Right kidney (tissue), 1 donor: ENCODE data around the gene CCNF.

ENCODE experiments used
- DNase-seq: peaks from one replicate; pipeline ENCODE4 v3.0.0-alpha.2; 2016

CCNF gene

DNA sequence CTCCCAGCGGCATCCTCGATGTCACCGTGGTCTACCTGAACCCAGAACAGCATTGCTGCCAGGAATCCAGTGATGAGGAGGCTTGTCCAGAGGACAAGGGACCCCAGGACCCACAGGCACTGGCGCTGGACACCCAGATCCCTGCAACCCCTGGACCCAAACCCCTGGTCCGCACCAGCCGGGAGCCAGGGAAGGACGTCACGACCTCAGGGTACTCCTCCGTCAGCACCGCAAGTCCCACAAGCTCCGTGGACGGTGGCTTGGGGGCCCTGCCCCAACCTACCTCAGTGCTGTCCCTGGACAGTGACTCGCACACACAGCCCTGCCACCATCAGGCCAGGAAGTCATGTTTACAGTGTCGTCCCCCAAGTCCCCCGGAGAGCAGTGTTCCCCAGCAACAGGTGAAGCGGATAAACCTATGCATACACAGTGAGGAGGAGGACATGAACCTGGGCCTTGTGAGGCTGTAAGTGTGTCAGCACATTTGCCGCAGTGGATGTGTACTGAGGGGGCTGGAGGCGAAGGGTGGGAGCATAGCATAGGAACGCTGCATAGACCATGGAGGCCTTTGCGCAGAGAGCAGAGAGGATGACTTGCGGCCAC is 27.4 kb downstream of the CCNF start:
- no peak for DNase-seq

DNA sequence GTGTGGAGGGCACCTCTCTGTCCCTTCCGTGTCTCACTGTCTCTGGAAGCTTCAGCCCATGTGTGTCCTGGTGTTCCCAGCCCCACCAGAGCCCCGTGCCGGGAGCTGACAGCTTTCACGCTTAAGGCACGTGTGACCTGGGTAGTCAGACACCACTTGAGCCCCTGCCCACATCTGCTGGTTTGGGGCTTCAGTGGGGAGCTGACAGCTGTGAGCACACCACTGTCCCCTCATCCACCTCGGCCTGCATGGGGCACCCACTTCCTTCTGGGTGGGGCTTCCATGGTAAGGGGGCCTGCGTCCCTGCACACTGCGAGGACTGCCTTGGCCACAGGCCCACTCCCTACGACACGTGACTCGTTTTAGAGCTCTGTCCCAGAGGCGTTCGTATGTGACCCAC is 28.0 kb downstream of the CCNF start:
- DNase-seq = no peak

DNA sequence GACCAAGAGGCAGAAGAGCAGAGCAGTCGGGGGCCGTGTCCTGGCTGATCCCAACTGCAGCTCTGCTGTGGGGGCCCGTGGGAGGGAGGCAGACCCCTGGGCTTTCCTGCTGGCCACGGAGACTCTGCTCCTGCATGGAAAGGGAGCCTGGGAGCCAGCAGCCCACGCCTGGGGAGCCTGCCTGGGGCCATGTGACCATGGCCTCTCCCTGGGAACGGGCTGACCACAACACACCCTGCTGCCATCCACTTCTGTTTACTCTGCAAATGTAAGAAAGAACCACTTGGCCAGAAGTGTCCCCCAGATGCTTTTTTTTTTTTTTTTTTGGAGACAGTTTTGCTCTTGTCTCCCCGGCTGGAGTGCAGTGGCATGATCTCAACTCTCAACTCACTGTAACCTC is 28.7 kb downstream of the CCNF start:
- DNase-seq = no peak

DNA sequence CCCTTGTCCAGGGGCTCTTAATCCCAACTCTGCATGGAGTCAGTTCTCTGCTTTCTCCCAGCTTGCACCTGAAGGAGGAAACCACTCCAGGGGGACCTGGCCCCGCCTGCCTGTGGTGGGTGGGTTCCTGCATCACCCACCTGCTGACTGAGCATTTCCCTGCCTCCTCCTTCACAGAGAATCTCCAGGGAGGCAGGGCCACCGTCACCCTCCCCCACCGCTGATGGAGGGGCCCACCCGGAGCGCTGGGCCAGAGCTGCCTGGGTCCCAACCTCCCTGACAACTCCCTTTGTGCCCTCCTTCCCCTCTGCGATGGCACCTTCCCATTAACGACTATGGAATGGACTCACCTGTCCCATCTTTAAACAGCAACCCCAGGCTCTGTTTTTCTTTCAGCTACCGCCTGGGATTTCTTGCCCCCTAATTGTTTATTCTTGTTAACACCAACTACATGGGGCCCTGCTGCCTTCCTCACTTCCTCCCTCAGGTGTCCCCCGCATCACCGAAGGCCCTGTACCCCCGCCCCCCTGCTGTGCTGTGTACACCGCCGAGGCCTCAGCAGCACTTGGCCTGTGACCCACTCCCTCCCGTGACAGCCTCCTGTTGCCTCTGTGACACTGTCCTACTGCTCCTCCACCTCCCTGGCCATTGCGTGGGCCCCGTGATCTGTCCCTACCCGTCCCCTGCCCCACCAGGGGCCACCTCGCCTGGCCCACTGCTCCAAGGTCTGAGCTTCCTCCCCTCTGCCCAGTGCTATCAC is 29.8 kb downstream of the CCNF start:
- DNase-seq = no peak

DNA sequence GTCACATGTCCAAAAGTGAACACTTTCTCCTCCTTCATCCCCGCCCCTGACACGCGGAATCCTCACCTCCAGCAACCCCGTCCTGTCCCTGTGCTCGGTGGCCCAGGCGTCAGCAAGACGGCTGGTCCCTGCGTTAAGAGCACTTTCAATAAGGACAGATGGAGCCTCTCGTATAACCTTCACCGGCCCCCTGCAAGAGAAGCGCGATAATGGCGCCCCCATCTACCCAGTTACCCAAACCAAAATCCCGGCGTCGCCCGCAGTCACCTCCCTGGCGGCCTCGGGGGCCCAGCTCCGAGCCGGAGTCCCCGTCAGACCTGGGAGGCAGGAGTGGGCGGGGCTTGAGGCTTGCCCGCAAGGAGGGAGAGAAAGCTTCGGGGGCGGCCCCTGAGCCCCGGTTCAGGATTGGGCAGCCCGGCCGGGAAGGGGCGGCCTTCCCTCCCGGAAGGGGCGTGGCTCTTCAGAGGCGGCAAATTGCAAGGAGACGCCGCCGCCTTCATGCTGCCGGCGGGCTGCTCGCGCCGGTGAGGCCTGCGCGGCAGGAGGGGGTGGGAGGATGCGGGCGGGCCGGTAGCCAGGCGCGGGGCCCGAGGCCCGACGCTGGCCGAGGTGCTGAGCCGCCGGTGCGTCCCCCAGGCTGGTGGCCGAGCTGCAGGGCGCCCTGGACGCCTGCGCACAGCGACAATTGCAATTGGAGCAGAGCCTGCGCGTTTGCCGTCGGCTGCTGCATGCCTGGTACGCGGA is 30.6 kb downstream of the CCNF start, which contains the start of gene TEDC2:
Gene TEDC2, plus strand, starts transcription at position 463 of the 744 bp plus-strand sequence. Its CDS starts 36 bp downstream, at position 499.
- DNase-seq = peak; percentile 92

DNA sequence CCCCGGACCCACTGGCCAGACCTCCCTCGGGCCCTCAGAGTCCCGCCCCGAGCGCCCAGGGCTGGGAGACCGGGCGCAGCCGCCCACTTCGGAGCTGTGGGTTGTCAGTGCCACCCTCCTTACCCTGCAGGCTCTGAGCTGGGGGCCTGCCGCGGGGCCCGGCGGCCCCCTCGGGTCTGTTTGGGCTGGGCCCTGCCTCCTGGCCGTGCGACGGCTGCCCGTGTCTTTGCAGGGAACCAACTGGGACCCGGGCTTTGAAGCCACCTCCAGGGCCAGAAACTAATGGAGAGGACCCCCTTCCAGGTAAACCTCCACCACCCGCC is 31.1 kb downstream of the CCNF start:
- no peak for DNase-seq

DNA sequence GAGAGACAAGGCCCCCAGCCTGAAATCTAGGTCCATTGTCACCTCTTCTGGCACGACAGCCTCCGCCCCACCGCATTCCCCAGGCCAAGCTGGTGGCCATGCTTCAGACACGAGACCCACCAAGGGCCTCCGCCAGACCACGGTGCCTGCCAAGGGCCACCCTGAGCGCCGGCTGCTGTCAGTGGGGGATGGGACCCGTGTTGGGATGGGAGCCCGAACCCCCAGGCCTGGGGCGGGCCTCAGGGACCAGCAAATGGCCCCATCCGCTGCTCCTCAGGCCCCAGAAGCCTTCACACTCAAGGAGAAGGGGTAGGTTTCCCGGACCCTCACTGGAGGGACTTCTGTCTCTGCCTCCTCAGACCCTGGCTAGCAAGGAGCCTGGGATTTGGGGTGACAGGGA is 31.7 kb downstream of the CCNF start:
- no peak for DNase-seq

DNA sequence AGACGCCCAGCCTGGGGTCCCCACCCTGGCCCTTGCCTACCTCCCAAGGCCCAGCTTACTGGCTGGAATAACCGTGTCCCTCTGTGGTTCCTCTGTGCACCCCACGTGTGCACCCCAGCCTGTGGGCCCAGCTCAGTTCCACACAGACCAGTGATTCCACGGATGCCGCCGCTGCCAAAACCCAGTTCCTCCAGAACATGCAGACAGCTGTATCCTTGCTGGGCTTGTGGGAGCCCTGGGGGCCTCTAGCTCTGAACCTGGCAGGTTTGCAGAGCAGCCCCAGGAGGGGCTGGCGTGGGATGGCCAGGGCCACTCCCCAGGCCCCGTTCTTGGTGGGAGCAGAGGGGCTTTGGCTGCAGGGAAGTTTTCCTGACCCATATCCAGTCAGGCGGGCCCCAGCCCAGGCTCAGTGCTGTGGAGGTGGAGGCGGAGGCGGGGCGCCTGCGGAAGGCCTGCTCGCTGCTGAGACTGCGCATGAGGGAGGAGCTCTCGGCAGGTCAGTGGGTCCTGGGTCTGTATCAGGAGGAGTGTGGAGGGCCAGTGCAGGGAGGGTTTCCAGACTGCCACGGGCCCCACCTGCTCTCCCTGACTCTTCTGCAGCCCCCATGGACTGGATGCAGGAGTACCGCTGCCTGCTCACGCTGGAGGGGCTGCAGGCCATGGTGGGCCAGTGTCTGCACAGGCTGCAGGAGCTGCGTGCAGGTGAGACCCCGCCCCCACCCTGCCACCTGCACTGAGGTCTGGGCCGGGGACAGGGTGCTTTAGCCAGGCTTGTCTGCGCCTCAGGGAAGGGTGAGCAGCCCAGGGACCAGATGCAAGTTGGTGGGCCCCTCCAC is 33.0 kb downstream of the CCNF start:
- DNase-seq = no peak

DNA sequence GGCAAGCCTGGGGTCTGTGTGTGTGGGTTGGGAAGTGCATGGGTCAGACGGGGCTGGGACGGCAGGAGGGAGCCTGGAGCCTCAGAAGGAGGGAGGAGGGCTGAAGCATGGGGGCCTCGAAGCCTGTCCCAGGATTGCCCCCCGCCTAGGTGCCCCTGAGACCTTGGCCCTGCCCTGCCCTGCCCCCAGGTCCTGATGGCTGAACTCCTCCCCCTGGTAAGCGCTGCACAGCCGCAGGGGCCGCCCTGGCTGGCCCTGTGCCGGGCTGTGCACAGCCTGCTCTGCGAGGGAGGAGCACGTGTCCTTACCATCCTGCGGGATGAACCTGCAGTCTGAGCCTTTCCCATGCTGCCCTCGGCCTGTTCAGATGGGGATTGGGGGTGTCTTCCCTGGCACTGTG is 35.1 kb downstream of the CCNF start:
- DNase-seq = no peak

DNA sequence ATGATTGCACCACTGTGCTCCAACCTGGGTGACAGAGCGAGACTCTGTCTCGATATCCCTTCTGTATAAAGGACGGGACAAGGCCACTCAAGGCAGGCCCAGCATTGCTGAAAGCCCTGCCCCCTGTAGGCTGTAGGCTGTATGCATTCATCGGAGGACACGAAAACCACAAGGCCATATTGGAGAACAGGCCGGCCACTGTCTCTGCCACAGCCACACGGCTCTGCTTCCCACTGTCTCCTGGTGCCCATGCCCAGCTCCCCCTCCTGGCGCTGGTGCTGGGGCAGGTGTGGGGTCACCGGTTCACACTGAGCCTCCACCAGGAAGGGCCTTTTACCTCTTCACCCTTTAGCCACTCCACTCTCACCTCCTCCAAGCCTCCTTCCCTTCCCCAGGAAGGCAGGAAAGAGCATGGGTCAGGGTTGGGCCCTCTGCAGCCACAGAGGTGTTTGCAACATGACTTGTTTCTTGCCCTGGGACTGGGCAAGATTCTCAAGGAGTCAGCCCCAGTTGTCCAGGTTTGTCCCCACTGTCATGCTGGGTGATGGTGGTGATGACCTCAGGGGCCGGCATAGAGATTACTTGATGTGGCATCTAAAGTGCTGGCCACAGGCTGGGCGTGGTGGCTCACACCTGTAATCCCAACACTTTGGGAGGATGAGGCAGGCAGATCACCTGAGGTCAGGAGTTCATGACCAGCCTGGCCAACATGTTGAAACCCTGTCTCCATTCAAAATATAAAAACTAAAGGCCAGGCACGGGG is 36.6 kb downstream of the CCNF start:
- no peak for DNase-seq

DNA sequence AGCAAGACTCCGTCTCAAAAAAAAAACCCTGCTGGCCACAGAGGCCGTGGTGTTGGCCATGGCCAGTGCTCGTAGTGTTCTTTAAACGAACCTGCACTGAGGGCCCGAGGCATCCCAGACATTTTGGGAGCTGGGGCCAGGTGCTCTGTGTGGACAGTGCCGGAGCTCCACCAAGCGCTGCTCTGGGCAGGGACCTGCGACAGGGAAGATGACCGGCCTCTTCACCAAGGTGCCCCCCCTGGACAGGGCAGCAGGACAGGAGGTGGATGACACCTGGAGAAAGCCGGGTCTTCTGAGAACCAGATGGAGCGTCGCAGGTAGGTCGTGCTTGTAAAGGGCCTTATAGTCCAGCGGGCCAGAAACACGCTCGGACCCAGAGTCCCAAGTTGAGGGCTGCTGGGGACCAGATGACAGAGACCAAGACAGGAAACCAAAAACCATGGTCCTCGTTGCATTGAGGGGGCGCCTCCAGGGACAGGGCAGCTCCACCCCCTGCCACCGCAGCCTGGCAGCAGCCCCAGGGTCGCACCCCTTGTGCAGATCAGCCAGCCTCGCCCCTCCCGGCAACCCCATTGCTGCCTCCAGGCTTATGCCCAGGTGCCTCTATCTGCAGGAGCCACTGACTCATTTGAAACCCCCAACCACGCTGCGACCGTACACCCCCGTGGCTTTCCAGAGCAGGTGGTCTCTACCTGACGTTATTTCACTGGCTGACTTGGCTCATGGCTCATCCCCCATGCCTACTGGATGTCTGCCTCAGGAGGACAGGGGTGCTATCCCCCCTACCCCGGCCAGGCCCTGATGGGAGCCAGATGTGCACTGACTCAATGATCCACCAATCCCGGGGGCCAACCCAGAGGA is 37.6 kb downstream of the CCNF start:
- no peak for DNase-seq

DNA sequence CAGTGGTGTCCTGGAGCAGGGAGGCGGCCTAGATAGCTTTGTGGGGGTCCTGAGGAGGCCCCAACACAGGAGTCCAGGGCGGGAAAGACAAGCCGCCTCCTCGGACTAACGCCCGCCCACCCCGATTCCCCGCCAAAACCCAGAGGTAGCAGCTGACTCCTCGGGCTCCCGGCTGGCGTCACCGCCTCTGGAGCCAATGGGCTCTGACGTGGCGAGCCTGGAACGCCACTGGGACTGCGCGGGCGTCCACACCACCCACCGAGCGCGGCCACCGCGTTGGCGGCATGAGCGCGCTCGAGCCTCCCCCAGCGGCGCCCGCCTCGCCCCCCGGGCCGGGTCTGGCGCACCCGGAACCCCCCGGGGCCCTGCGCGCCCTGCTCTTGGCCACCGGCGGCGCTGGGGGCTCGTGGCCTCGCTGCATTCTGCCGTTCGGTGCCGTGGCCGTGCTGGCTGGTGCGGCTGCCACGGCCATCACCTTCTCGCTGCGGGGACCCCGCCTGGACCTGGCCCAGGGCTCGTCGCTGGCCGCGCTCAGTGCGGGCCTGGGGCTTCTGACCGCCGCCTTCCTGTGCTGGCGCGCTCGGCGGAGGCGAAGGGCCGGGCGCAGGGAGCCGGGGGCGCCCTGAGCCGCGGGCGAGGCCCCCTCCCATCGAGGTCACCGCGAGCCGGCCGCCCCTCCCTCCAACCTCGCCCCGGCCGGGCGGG is 38.4 kb downstream of the CCNF start:
- DNase-seq = peak; percentile 64

DNA sequence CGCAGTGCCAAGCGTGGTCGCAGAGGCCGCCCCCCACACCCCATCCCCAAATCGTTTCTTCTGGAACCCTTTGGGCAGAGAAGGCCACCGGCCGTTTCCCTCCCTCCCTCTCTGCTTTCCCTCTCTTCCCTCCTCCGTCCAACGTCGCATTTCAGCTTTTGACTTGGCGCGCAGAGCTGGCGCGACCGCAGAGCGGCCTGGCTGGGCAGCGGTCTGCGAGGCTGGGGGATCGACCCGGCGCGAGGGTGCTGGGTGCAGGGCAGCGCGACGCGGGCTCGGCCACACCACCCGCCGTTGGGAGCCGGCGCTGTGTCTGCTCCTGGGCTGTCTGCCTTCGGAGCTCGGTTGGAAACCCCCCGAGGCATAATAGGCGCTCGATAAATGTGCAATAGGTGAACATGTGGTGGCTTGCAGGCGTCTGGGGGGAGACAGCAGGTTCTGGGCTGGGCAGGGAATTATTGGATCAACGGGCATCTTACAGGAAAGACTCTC is 39.0 kb downstream of the CCNF start:
- peak; percentile 75 for DNase-seq

DNA sequence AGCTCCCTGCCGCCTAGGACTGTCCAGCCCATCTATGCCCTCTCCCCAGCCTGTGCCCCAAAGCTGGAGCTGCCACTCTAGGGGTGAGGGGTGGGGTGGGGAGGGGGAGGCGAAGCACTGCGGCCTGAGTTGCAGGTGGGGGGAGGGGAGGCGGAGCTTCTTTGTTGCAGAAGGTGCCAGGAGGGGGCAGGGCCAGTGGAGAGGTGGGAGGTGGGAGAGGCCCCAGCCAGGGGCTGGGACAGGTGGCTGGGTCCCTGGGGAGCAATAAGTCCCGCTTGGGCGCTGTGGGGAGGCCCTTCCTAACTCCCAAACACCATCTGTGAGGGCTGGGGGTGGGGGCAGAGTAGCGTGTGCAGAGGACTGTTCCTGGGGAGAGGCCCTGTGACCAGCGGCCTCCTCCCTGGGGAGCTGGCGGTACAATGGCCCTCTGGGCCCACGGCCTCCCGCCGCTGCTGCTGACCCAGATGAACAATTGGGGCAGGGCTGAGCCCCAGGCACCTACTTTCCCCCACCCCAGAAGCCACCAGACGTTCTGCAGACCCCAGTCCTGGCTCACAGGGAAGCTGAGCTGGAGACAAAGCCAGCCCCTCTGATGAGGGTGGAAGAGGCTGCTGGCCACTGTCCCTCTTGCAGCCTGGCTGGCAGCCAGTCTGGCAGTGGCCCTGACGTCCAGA is 39.6 kb downstream of the CCNF start:
- peak; percentile 49 for DNase-seq

DNA sequence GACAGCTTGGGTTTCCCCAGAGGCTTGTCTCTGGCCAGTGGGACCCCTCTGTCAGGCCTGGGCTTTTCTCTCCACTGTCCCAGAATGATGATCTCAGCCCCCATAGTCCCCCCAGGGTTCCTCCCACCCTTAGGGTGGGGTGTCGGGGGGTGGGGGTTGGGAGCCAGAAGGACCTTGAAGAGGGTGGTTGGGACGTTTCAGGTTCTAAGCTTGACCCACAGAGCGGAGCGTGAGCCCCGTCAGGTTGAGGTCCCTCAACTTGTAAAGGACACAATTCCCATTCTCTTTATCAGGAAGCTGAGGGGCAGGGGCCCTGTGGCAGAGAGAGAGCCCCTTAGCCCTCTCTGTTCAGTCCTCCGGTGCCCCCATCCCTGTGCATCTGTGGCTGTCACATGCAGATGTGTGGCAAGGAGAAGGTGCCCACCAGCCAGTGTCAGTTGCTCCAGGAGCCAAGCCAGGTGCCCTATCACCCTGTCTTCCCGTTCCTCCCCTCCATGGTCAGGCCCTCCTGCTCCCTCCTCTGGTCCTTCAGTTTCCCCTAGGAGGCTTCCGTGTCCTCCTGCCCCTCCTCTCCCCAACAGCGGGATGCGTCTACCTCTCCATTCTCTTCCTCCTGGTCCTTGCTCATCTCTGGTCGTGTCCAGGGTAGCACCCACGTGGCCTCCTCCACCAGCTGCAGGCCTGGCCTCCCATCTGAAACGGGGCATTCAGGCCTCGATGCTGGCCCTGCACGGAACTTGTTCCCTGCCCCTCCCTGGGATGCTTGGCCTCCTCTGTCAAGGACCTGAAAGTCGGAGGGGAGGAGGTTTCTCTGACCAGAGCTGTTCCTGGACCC is 40.4 kb downstream of the CCNF start:
- DNase-seq = no peak

DNA sequence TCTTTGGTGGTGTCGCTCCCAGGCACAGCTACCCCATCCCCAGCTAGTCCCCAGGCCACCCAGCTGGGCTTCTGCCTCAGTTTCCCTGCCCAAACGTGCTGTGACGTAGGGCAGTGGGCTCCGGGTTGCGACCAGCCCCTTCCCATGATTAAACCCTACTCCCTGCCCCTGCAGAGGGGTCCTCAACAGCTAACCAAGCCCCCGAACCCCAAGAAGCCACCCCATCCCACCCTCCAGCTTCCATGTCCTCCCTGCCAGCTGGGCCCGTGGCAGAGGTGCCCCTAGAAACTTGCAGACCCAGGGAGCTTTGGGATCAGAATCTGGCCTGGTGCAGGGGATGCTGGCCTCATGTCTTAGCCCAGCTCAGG is 41.0 kb downstream of the CCNF start:
- DNase-seq = no peak

DNA sequence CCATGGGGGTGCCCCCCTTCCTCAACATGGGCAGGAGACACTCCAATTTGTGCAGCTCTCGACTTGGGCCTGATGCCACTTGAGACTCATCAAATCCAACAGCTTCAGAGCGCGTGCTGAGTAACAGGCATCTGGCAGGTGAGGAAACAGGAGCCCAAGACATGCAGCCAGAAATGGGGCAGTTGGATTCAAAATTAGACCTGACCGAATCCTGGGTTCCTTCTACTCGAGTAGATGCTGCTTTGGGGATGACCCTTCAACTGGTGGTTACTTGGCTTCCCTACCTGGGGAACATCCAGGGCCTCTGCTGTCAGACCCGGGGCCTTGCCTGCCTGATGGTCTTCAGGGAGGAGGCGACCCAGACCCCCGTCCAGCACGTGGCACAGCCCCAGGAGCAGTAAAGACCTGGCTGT is 41.4 kb downstream of the CCNF start:
- peak; percentile 55 for DNase-seq

DNA sequence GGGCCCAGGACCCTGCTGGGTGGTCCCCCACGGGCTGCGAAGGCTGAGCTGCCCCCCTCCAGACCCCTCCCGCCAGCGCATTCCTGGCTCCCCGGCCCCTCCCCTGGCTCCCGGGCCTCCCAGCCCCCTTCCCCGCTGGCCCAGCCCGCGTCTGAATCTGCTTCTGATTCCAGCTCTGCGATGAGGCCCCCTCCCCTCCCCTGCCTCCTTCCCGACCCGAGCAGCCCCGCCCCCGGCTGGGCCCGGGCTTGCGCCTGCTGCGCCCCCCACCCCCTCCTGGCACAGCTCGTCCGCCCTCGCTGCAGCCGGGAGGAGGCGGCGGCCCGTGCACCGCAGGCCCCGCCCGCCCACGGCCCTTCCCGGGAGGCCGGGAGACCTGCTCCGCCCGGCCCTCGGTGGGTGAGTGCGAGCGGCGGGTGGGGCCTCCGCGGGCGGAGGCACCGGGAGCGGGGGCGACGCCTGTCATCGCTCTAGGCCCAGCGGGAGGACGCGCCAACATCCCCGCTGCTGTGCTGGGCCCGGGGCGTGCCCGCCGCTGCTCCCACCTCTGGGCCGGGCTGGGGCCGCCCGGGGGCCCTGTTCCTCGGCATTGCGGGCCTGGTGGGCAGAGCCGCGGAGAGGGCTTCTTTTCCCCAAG is 41.9 kb downstream of the CCNF start, which contains the start of gene NTN3:
Gene NTN3, plus strand, starts transcription at position 282 of the 637 bp plus-strand sequence. CDS start 405 bp downstream, outside the sequence.
- peak; percentile 80 for DNase-seq
